ENCODE data around the gene SUGCT. TPM values are rescaled to one million over a fixed set of nuclear protein-coding genes. Genes with fewer than 3 reads are reported as not detected.
A peak's percentile ranks its signal among the peaks of the same experiment; 100 is the strongest.

Gene SUGCT
- total and polyA plus RNA-seq, 2 of the 13 experiments (the other 11 are each of a cell fraction or from before 2014, with no cell fraction given) = 10.1 to 22.2 TPM

DNA sequence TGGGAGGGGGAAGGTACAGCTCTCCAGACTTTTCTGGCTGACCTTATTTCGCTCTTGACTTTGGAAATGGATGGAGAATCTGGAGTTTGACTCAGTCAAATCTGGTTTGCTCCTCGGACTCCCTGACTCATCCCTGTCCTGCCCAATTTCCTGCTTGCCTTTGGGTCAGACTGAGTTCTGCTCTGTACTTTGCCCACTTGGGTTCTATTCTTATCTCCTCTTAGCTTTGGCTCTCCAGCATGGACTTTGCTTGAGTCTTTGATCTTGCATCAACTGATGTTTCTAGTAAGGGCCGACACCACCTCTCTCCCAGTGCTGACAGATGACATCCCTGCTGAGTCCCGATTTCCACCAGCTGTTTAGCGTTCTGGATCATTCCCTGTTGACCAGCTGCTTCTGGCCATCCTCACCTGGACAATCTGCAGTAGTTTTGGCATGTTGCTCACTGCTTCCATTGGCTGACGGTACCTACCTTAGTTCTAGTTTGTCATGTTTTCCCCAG is 335.3 kb downstream of the SUGCT start (continued):
- TF ChIP-seq, protein P1, sequence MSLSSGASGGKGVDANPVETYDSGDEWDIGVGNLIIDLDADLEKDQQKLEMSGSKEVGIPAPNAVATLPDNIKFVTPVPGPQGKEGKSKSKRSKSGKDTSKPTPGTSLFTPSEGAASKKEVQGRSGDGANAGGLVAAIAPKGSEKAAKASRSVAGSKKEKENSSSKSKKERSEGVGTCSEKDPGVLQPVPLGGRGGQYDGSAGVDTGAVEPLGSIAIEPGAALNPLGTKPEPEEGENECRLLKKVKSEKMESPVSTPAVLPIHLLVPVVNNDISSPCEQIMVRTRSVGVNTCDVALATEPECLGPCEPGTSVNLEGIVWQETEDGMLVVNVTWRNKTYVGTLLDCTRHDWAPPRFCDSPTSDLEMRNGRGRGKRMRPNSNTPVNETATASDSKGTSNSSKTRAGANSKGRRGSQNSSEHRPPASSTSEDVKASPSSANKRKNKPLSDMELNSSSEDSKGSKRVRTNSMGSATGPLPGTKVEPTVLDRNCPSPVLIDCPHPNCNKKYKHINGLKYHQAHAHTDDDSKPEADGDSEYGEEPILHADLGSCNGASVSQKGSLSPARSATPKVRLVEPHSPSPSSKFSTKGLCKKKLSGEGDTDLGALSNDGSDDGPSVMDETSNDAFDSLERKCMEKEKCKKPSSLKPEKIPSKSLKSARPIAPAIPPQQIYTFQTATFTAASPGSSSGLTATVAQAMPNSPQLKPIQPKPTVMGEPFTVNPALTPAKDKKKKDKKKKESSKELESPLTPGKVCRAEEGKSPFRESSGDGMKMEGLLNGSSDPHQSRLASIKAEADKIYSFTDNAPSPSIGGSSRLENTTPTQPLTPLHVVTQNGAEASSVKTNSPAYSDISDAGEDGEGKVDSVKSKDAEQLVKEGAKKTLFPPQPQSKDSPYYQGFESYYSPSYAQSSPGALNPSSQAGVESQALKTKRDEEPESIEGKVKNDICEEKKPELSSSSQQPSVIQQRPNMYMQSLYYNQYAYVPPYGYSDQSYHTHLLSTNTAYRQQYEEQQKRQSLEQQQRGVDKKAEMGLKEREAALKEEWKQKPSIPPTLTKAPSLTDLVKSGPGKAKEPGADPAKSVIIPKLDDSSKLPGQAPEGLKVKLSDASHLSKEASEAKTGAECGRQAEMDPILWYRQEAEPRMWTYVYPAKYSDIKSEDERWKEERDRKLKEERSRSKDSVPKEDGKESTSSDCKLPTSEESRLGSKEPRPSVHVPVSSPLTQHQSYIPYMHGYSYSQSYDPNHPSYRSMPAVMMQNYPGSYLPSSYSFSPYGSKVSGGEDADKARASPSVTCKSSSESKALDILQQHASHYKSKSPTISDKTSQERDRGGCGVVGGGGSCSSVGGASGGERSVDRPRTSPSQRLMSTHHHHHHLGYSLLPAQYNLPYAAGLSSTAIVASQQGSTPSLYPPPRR (CRISPR knock-in tag; IDR thresholded peaks at IDR 0.05; ENCODE audit: borderline replicate concordance) = peak; percentile 44; the same call in 1 of the 2 replicates
- TF ChIP-seq ETV6 (CRISPR knock-in tag; conservative IDR thresholded peaks at IDR 0.05) = no peak
- TF ChIP-seq IRF2 (CRISPR knock-in tag; IDR thresholded peaks at IDR 0.05) = peak; percentile 43
- peak; percentile 73; the same call in 1 of the 2 replicates for TF ChIP-seq ZNF441 (CRISPR knock-in tag; IDR thresholded peaks at IDR 0.05; ENCODE audit: borderline replicate concordance)
- TF ChIP-seq, protein P2, sequence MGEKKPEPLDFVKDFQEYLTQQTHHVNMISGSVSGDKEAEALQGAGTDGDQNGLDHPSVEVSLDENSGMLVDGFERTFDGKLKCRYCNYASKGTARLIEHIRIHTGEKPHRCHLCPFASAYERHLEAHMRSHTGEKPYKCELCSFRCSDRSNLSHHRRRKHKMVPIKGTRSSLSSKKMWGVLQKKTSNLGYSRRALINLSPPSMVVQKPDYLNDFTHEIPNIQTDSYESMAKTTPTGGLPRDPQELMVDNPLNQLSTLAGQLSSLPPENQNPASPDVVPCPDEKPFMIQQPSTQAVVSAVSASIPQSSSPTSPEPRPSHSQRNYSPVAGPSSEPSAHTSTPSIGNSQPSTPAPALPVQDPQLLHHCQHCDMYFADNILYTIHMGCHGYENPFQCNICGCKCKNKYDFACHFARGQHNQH (CRISPR knock-in tag; IDR thresholded peaks at IDR 0.05) = peak; percentile 64; the same call in 1 of the 2 replicates
- no peak for TF ChIP-seq ZNF619 (CRISPR knock-in tag; IDR thresholded peaks at IDR 0.05)
- 0 out of 2 replicates have a peak, but pooled peaks have one; percentile 34 for TF ChIP-seq DNMT3B (CRISPR knock-in tag; conservative IDR thresholded peaks at IDR 0.05)
- TF ChIP-seq, protein P3, sequence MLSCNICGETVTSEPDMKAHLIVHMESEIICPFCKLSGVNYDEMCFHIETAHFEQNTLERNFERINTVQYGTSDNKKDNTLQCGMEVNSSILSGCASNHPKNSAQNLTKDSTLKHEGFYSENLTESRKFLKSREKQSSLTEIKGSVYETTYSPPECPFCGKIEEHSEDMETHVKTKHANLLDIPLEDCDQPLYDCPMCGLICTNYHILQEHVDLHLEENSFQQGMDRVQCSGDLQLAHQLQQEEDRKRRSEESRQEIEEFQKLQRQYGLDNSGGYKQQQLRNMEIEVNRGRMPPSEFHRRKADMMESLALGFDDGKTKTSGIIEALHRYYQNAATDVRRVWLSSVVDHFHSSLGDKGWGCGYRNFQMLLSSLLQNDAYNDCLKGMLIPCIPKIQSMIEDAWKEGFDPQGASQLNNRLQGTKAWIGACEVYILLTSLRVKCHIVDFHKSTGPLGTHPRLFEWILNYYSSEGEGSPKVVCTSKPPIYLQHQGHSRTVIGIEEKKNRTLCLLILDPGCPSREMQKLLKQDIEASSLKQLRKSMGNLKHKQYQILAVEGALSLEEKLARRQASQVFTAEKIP (CRISPR knock-in tag; IDR thresholded peaks at IDR 0.05; ENCODE audit: borderline replicate concordance) = no peak
- TF ChIP-seq CENPX (CRISPR knock-in tag; IDR thresholded peaks at IDR 0.05) = no peak
- no peak for TF ChIP-seq NCOA5 (CRISPR knock-in tag; IDR thresholded peaks at IDR 0.05)
- 0 out of 2 replicates have a peak, but pooled peaks have one; percentile 30 for TF ChIP-seq ZFP37 (CRISPR knock-in tag; IDR thresholded peaks at IDR 0.05; ENCODE audit: borderline replicate concordance)
- no peak for TF ChIP-seq NFIB (CRISPR knock-in tag; IDR thresholded peaks at IDR 0.05; ENCODE audit: borderline replicate concordance)
- TF ChIP-seq, protein P4, sequence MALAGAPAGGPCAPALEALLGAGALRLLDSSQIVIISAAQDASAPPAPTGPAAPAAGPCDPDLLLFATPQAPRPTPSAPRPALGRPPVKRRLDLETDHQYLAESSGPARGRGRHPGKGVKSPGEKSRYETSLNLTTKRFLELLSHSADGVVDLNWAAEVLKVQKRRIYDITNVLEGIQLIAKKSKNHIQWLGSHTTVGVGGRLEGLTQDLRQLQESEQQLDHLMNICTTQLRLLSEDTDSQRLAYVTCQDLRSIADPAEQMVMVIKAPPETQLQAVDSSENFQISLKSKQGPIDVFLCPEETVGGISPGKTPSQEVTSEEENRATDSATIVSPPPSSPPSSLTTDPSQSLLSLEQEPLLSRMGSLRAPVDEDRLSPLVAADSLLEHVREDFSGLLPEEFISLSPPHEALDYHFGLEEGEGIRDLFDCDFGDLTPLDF (CRISPR knock-in tag; IDR thresholded peaks at IDR 0.05) = no peak
- no peak for TF ChIP-seq SSRP1 (CRISPR knock-in tag; IDR thresholded peaks at IDR 0.05)
- TF ChIP-seq ZNF781 (CRISPR knock-in tag; IDR thresholded peaks at IDR 0.05; ENCODE audit: borderline replicate concordance, not compliant biosample characterization) = peak; percentile 29
- TF ChIP-seq, protein P5, sequence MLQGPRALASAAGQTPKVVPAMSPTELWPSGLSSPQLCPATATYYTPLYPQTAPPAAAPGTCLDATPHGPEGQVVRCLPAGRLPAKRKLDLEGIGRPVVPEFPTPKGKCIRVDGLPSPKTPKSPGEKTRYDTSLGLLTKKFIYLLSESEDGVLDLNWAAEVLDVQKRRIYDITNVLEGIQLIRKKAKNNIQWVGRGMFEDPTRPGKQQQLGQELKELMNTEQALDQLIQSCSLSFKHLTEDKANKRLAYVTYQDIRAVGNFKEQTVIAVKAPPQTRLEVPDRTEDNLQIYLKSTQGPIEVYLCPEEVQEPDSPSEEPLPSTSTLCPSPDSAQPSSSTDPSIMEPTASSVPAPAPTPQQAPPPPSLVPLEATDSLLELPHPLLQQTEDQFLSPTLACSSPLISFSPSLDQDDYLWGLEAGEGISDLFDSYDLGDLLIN (CRISPR knock-in tag; IDR thresholded peaks at IDR 0.05; ENCODE audit: borderline replicate concordance) = no peak
- TF ChIP-seq NFE2L2 (IDR thresholded peaks at IDR 0.05; ENCODE audit: low read length) = no peak
- TF ChIP-seq ZNF232 (CRISPR knock-in tag; IDR thresholded peaks at IDR 0.05; ENCODE audit: borderline replicate concordance) = peak; percentile 27; the same call in 1 of the 2 replicates
- TF ChIP-seq ZNF598 (CRISPR knock-in tag; IDR thresholded peaks at IDR 0.05; ENCODE audit: borderline replicate concordance) = no peak
